ENCODE data around the gene ZDHHC1.

ZDHHC1 gene

DNA sequence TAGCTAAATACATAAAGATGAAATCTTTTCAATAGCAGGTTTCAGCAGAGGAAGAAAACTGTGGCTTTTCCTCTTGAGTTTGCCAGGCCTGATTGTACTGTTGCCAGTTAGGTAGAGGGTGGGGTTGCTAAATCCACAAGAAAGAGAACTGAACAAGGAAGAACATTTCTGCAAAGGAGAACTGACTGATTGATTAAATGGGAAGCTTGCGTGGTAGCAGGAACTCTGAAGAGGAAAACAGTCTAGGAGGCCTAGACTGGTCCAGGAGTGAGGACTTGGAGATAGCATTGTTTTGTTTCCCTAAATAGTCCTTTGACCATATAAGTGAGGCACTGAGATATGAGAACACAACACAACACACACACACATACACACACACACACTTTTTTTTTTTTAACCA is 70.9 kb downstream of the ZDHHC1 start:
- in situ Hi-C loops (cut with HindIII; ENCODE audit: low pct_ligation_motif_present, low pct_unique_long_range_greater_than_20kb, low sequenced_read_pairs), result no loop called here
- no peak for DNase-seq
